22Rv1 (cell line): Measurements from ENCODE around the gene OR5AC2.
A peak's percentile ranks its signal among the peaks of the same experiment; 100 is the strongest.

Experiments
- H3K27ac ChIP-seq: fragments of 450-650 bp; 2 replicates; pipeline ENCODE4 v1.5.1; 2017
- ZFX ChIP-seq: fragments of 450-650 bp; IDR thresholded peaks from 2 replicates; pipeline ENCODE4 v1.6.1; 2017; ENCODE audit warnings: antibody characterized with exemption, borderline replicate concordance
- TF ChIP-seq, protein P1 (sequence below): fragments of 450-650 bp; IDR thresholded peaks from 2 replicates; pipeline ENCODE4 v1.5.1; 2017; ENCODE audit warnings: mild to moderate bottlenecking

OR5AC2 gene, protein sequence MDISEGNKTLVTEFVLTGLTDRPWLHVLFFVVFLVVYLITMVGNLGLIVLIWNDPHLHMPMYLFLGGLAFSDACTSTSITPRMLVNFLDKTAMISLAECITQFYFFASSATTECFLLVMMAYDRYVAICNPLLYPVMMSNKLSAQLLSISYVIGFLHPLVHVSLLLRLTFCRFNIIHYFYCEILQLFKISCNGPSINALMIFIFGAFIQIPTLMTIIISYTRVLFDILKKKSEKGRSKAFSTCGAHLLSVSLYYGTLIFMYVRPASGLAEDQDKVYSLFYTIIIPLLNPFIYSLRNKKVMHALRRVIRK

DNA sequence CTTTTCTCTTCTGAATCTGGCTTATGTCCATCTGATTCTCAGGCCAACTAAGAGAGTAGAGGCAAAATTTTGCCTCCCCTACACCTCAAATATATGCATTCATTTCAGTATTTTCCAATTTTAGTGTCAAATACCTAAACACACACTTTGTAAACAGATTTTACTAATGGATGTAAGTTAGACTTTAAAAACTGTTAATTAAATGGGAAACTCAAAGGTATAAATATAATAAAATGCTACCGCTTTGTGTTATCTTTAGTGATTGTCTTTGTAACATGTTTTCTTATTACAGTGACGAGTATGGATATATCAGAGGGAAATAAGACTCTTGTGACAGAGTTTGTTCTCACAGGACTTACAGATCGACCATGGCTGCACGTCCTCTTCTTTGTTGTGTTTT lies at the start of gene OR5AC2:
TSS of gene OR5AC2 (plus strand) at position 301 of the 400 bp plus-strand sequence. CDS start at position 301, 0 bp downstream.
- TF ChIP-seq, protein P1, sequence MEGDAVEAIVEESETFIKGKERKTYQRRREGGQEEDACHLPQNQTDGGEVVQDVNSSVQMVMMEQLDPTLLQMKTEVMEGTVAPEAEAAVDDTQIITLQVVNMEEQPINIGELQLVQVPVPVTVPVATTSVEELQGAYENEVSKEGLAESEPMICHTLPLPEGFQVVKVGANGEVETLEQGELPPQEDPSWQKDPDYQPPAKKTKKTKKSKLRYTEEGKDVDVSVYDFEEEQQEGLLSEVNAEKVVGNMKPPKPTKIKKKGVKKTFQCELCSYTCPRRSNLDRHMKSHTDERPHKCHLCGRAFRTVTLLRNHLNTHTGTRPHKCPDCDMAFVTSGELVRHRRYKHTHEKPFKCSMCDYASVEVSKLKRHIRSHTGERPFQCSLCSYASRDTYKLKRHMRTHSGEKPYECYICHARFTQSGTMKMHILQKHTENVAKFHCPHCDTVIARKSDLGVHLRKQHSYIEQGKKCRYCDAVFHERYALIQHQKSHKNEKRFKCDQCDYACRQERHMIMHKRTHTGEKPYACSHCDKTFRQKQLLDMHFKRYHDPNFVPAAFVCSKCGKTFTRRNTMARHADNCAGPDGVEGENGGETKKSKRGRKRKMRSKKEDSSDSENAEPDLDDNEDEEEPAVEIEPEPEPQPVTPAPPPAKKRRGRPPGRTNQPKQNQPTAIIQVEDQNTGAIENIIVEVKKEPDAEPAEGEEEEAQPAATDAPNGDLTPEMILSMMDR: no peak
- no peak for TF ChIP-seq ZFX
- H3K27ac ChIP-seq: no peak within 1 kb of the TSS

DNA sequence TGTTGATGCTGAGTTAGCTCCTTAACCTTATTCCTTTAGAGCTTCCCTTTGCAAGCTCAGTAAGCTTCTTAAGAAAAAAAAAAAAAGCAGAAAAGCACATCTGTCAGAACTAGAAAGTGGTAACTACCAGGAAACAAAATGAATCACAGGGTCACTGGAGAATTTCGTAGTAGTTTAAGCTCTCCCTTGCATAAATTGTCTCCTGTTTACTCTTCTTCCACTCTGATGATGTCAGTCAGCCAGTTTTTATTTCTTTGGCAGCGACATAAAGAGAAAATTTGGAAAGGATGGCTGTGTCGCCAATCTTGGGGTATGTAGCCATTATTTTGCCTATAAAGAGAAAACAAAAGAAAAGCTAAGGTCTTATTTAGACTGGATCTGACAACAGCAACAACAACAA lies 48.7 kb upstream of the OR5AC2 start:
- no peak overlapping the region for H3K27ac ChIP-seq
- TF ChIP-seq ZFX: no peak
- TF ChIP-seq, protein P1: no peak

DNA sequence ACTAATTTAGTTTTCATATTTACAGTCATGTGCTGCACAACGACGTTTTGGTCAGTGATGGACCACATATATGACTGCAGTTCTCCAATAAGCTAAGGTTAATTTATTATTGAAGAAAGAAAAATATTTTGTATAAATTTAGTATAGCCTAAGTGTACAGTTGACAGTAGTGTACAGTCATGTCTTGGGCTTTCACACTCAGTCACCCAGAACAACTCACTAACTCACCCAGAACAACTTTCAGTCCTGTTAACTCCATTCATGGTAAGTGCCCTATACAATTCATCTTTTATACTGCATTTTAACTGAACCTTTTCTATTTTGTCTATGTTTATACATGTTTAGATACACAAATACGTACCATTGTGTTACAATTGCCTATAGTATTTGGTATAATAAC lies 48.1 kb upstream of the OR5AC2 start:
- no peak overlapping the region for H3K27ac ChIP-seq
- TF ChIP-seq ZFX: no peak
- TF ChIP-seq, protein P1: no peak

DNA sequence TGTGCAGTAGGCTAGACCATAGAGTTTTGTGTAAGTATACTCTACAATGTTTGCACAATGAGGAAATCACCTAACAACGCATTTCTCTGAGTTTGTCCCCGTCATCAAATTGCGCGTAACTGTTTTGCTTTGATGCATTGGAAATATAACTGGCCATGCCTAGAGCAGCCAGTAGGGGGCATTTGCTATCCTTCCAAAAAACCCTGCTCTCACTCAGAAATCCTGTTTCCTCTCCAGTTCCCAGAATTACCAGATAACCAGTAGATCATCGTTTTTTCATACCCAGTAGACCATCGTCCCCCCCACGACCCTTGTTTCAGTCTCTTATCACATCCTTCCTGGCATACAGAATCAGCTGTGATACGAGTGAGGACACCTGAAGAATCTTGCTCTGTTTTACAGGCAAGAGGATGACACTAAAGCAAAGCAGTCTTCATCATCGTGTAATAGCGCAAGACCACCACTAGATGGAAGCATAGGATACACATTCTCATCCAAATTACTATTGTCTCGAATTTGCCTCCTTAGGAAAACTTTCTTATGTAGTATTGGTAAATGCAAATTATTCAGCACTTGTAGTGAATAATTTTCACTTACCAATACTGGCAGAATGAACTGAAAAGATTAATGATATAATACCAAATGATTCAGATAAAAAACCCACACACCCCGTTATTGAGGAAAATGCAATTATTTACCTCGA lies 47.5 kb upstream of the OR5AC2 start:
- TF ChIP-seq, protein P1: peak; percentile 97
- no peak for TF ChIP-seq ZFX
- H3K27ac ChIP-seq: no peak overlapping the region

DNA sequence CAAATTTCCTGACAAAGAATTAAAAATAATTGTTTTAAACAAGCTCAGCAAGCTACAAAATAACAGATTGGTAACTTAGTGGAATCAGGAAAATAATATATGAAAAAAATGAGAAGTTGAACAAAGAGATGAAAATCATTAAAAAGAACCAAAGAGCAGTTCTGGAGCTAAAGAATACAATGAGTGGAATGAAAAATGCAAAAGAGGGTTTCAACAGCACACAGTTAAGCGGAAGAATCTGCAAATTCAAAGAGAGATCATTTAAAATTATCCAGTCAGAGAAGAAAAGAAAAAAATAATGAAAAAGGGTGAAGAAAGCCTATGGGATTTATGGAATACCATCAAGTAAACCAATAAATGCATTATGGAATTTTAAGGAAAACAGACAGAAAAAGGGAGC lies 45.6 kb upstream of the OR5AC2 start:
- H3K27ac ChIP-seq: no peak overlapping the region
- no peak for TF ChIP-seq ZFX

DNA sequence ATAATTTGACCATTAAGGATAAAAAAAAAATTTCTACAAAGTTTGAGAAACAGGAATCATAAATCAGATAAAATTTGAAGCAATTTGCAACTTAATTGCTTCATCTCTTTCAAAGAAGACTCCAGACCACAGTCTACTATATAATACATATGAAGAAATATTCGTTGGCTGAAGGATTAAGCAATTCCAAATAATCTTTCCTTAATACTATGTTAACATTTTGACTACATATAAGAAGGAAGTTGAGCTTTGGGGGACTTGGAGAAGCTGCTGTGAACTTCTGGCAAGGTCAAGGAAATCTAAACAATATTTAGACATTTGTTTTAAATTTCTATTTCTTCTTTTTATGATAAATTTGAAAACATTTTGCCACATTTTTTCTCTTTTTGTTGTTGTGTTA lies 38.4 kb upstream of the OR5AC2 start:
- TF ChIP-seq, protein P1: no peak
- TF ChIP-seq ZFX: no peak
- no peak overlapping the region for H3K27ac ChIP-seq

DNA sequence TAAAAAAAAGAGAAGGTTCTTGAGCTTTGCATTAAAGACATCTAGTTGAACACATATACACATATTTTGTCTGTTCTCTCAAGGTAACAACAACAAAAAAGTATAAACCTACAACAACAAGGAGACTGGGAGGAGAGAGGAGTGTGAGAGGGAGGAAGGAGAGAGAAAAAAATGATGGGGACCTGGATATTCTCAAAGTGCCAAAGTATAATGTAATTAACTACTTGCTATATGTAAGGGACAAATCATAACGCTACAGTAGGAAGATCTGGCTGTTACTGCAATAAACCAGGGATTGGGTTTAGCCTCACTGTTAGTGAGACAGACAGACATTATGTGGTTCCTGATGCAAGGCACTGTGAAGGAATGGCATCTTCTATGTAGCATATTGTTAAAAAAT lies 37.7 kb upstream of the OR5AC2 start:
- TF ChIP-seq, protein P1: no peak
- no peak for TF ChIP-seq ZFX
- no peak overlapping the region for H3K27ac ChIP-seq
